ENCODE data around the gene WDR17.

- TF ChIP-seq, protein P1, sequence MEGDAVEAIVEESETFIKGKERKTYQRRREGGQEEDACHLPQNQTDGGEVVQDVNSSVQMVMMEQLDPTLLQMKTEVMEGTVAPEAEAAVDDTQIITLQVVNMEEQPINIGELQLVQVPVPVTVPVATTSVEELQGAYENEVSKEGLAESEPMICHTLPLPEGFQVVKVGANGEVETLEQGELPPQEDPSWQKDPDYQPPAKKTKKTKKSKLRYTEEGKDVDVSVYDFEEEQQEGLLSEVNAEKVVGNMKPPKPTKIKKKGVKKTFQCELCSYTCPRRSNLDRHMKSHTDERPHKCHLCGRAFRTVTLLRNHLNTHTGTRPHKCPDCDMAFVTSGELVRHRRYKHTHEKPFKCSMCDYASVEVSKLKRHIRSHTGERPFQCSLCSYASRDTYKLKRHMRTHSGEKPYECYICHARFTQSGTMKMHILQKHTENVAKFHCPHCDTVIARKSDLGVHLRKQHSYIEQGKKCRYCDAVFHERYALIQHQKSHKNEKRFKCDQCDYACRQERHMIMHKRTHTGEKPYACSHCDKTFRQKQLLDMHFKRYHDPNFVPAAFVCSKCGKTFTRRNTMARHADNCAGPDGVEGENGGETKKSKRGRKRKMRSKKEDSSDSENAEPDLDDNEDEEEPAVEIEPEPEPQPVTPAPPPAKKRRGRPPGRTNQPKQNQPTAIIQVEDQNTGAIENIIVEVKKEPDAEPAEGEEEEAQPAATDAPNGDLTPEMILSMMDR (IDR thresholded peaks at IDR 0.05): no peak
- TF ChIP-seq POLR2A (IDR thresholded peaks at IDR 0.05) (no peak), EP300 (IDR thresholded peaks at IDR 0.05) (no peak)
Measured at GRCh38 chr4:176186671-176187395, 121.2 kb downstream of the WDR17 start.

Data from gastroesophageal sphincter (tissue), 3 donors.